K562 (cell line): ENCODE data around the gene SAP130. TPM values are rescaled to one million over a fixed set of nuclear protein-coding genes. Genes with fewer than 3 reads are reported as not detected.

Experiments used
- ATAC-seq: fragments of 200-7000 bp; cut with Tn5 transposase; 3 replicates; pipeline ENCODE4 v1.9.1; 2020; ENCODE audit warnings: moderate library complexity
- BruUV-seq: library from RNA; stranded (reverse); fragments of 400-500 nt; replicated peaks from 2 replicates; lab custom pipeline; 2021; lab: Mats Ljungman, UMichigan
- CTCF ChIA-PET: fragments of 300-600 bp; formaldehyde crosslinking; extraction: SDS; loops from one replicate; lab custom pipeline; 2021; ENCODE audit warnings: low intra/inter-chr PET ratio; lab: Yijun Ruan, JAX
- POLR2A ChIA-PET: fragments of 300-600, 350-650 bp; sonication (Branson Sonifier 250); formaldehyde crosslinking; extraction: SDS; loops from one replicate; lab custom pipeline; 2021; ENCODE audit warnings: antibody characterized with exemption, inconsistent platforms; lab: Yijun Ruan, JAX
- DNase-seq, 4 experiments: peaks; one replicate each; pipeline versions ENCODE4 v3.0.0 to v3.0.0-alpha.2; 2011 to 2018; ENCODE audit warnings: low spot score in 3 of 4, mixed read lengths in 3 of 4; ENCODE audit errors: extremely low read depth in 1 of 4
- FAIRE-seq: peaks from 2 replicates; lab custom pipeline; 2011; peaks lifted over from hg19 to GRCh38; lab: Jason Lieb, UNC
- H2AFZ ChIP-seq: 2 replicates; pipeline ENCODE4 v1.6.0; 2011; ENCODE audit warnings: low read depth, low read length, control low read depth, inconsistent platforms
- H3K27ac ChIP-seq: fragments of 200-600 bp; 3 replicates; pipeline ENCODE4 v1.8.0; 2011; ENCODE audit warnings: low read depth, mild to moderate bottlenecking, control low read depth, inconsistent platforms, low read length, moderate library complexity, mixed read lengths; ENCODE audit errors: extremely low read depth
- H3K27me3 ChIP-seq, 2 experiments: fragments of 300-600 bp in 1 of 2; 2 replicates in 1 of 2; 3 replicates in 1 of 2; pipeline versions ENCODE4 v1.6.0 to v1.8.0; 2011; ENCODE audit warnings: inconsistent platforms in 2 of 2, low read length in 2 of 2, mild to moderate bottlenecking in 1 of 2, mixed read lengths in 1 of 2, moderate library complexity in 1 of 2; ENCODE audit not compliant: control insufficient read depth in 2 of 2, insufficient read depth in 2 of 2
- H3K36me3 ChIP-seq: fragments of 300-600 bp; 3 replicates; pipeline ENCODE4 v1.8.0; 2011; ENCODE audit warnings: mild to moderate bottlenecking, low read length, inconsistent platforms; ENCODE audit not compliant: control insufficient read depth, insufficient read depth
- H3K4me1 ChIP-seq, 2 experiments: fragments of 200-600 bp in 1 of 2; replicated peaks in 1 of 2; 2 replicates in 1 of 2; 3 replicates in 1 of 2; pipeline versions ENCODE4 v1.5.1 to v1.8.0; 2011; ENCODE audit warnings: inconsistent platforms in 2 of 2, low read length in 2 of 2, mild to moderate bottlenecking in 1 of 2, mixed read lengths in 1 of 2, moderate library complexity in 1 of 2; ENCODE audit not compliant: control insufficient read depth in 2 of 2, insufficient read depth in 2 of 2
- H3K4me2 ChIP-seq: 2 replicates; pipeline ENCODE4 v1.6.1; 2011; ENCODE audit warnings: low read length, control low read depth, inconsistent platforms, mixed read lengths; ENCODE audit not compliant: insufficient read depth
- H3K4me3 ChIP-seq: fragments of 200-600 bp; sonication (generic), shearing (Covaris generic); 2 replicates; pipeline ENCODE4 v1.5.1; 2016; ENCODE audit warnings: control low read depth, inconsistent platforms
- H3K79me2 ChIP-seq: fragments of 200-600 bp; 3 replicates; pipeline ENCODE4 v1.8.0; 2011; ENCODE audit warnings: low read length, inconsistent platforms; ENCODE audit not compliant: control insufficient read depth, insufficient read depth
- H3K9ac ChIP-seq, 2 experiments: 2 replicates each; pipeline versions ENCODE4 v1.6.0 to v1.6.1; 2011; ENCODE audit warnings: low read depth in 2 of 2, low read length in 2 of 2, control low read depth in 1 of 2, inconsistent platforms in 1 of 2, mild to moderate bottlenecking in 1 of 2, mixed read lengths in 1 of 2; ENCODE audit not compliant: insufficient read depth in 1 of 2
- H3K9me1 ChIP-seq: one replicate; pipeline ENCODE4 v1.6.0; 2011; ENCODE audit warnings: inconsistent platforms, mild to moderate bottlenecking, low read length, moderate library complexity; ENCODE audit not compliant: control insufficient read depth, insufficient read depth
- H3K9me3 ChIP-seq: replicated peaks from 2 replicates; pipeline ENCODE4 v1.5.1; 2011; ENCODE audit warnings: low read depth, low read length, inconsistent platforms; ENCODE audit not compliant: control insufficient read depth, insufficient read depth
- H4K20me1 ChIP-seq: replicated peaks from 2 replicates; pipeline ENCODE4 v1.6.1; 2011; ENCODE audit warnings: low read length, inconsistent platforms, mixed read lengths; ENCODE audit not compliant: control insufficient read depth, insufficient read depth
- ATF6 ChIP-seq: sonication (generic); formaldehyde crosslinking; IDR thresholded peaks from 2 replicates; pipeline ENCODE4 v1.4.0; 2020; ENCODE audit warnings: mild to moderate bottlenecking, missing genetic modification reagents
- CAMTA2 ChIP-seq: fragments of 250-450 bp; sonication (Bioruptor Pico); conservative IDR thresholded peaks from 2 replicates; pipeline ENCODE4 v1.5.1; 2022
- GABPB2 ChIP-seq: fragments of 250-450 bp; sonication (Bioruptor Pico); conservative IDR thresholded peaks from 2 replicates; pipeline ENCODE4 v1.5.1; 2021; ENCODE audit warnings: mild to moderate bottlenecking
- HDAC2 ChIP-seq: fragments of 450-650 bp; IDR thresholded peaks from 2 replicates; pipeline ENCODE4 v1.6.1; 2016; ENCODE audit warnings: mild to moderate bottlenecking
- MECOM ChIP-seq: fragments of 250-450 bp; sonication (Bioruptor Pico); IDR thresholded peaks from 2 replicates; pipeline ENCODE4 v1.8.0; 2022; ENCODE audit warnings: inconsistent platforms
- NELFE ChIP-seq: IDR thresholded peaks from 2 replicates; pipeline ENCODE4 v1.6.1; 2011; ENCODE audit warnings: mild to moderate bottlenecking; ENCODE audit not compliant: insufficient read depth, insufficient read length
- NFXL1 ChIP-seq: fragments of 450-650 bp; formaldehyde crosslinking; IDR thresholded peaks from 2 replicates; pipeline ENCODE4 v1.4.0; 2021; ENCODE audit warnings: mild to moderate bottlenecking
- POLR2A ChIP-seq: fragments of 450-650 bp; conservative IDR thresholded peaks from 2 replicates; pipeline ENCODE4 v1.6.1; 2016
- TFAM ChIP-seq: fragments of 250-450 bp; sonication (Bioruptor Pico); conservative IDR thresholded peaks from 2 replicates; pipeline ENCODE4 v1.5.0; 2021; ENCODE audit warnings: mild to moderate bottlenecking, moderate library complexity
- YY1 ChIP-seq, 3 experiments: IDR thresholded peaks; 2 replicates each; pipeline ENCODE4 v1.6.1; 2011; ENCODE audit warnings: low read length in 2 of 3, mild to moderate bottlenecking in 2 of 3, moderate library complexity in 2 of 3, borderline replicate concordance in 1 of 3, control low read depth in 1 of 3, low read depth in 1 of 3; ENCODE audit not compliant: insufficient read depth in 3 of 3, insufficient replicate concordance in 2 of 3, control insufficient read depth in 1 of 3, insufficient read length in 1 of 3; ENCODE audit errors: extremely low read depth in 1 of 3
- ZEB2 ChIP-seq: fragments of 450-650 bp; IDR thresholded peaks from 2 replicates; pipeline ENCODE4 v1.6.1; 2016
- ZNF217 ChIP-seq: sonication (generic); formaldehyde crosslinking; IDR thresholded peaks from 2 replicates; pipeline ENCODE4 v1.8.0; 2022; ENCODE audit warnings: mild to moderate bottlenecking, missing genetic modification reagents
- ZNF277 ChIP-seq: fragments of 250-450 bp; sonication (Bioruptor Pico); IDR thresholded peaks from 2 replicates; pipeline ENCODE4 v1.8.0; 2022; ENCODE audit warnings: inconsistent platforms, mild to moderate bottlenecking, moderate library complexity, borderline replicate concordance
- ZNF408 ChIP-seq: fragments of 250-450 bp; sonication (Bioruptor Pico); IDR thresholded peaks from 2 replicates; pipeline ENCODE4 v1.4.0; 2020; ENCODE audit warnings: low read depth, mild to moderate bottlenecking, moderate library complexity
- ZSCAN29 ChIP-seq: fragments of 450-650 bp; IDR thresholded peaks from 2 replicates; pipeline ENCODE4 v1.6.1; 2017
- WGBS: fragments of 100-300 bp; shearing (Covaris generic); methylation state at CpG from one replicate; pipeline ENCODE4 v1.1.6; 2016; ENCODE audit warnings: low coverage, mixed read lengths; ENCODE audit not compliant: insufficient coverage; ENCODE audit errors: missing lambda C conversion rate; 5-methylcytosine and 5-hydroxymethylcytosine counted together
- in situ Hi-C: fragments of 300-500 bp; cut with MboI; formaldehyde crosslinking; loops from 4 replicates; pipeline ENCODE4 v1.15.0; 2018; ENCODE audit warnings: inconsistent platforms, mixed read lengths
- intact Hi-C: fragments of 100-400 bp; cut with micrococcal nuclease; formaldehyde crosslinking; loops from 2 replicates; pipeline ENCODE4 v1.14.2; 2022
- polyA plus RNA-seq, 8 experiments: library from polyadenylated mRNA; depleted of rRNA in 4 of 8; stranded (reverse) in 5 of 8; unstranded in 3 of 8; fragments of >200 nt; fragmentation: Nextera tagmentation in 2 of 8; fragmentation: Illumina TruSeq in 1 of 8; extraction: Ambion mirVana in 2 of 8; extraction: Trizol in 1 of 8; gene quantifications; 2 replicates each; pipeline versions ENCODE4 v1.2.1 to v1.2.3, GENCODE V29; 2011 to 2014; ENCODE audit warnings: inconsistent platforms in 1 of 8, missing spikeins in 1 of 8
- total RNA-seq, 7 experiments: library from RNA; depleted of rRNA in 6 of 7; stranded (reverse); fragments of >200 nt in 6 of 7; fragmentation: Illumina TruSeq in 2 of 7; extraction: Trizol in 2 of 7; gene quantifications; 2 replicates each; pipeline versions ENCODE4 v1.2.1 to v1.2.3, GENCODE V29; 2011 to 2021; ENCODE audit warnings: low replicate concordance in 1 of 7
- TF ChIP-seq, protein P1 (sequence below): sonication (generic); formaldehyde crosslinking; IDR thresholded peaks from 2 replicates; pipeline ENCODE4 v1.8.0; 2022; ENCODE audit warnings: mild to moderate bottlenecking, missing genetic modification reagents
- TF ChIP-seq, protein P2 (sequence below): fragments of 450-650 bp; IDR thresholded peaks from 2 replicates; pipeline ENCODE4 v1.6.1; 2017; ENCODE audit warnings: antibody characterized with exemption

SAP130 gene
- total and polyA plus RNA-seq, 9 of the 15 experiments (the other 6 are each of a cell fraction or from before 2014, with no cell fraction given): 4.5 to 33.4 (median 7.4) TPM

DNA sequence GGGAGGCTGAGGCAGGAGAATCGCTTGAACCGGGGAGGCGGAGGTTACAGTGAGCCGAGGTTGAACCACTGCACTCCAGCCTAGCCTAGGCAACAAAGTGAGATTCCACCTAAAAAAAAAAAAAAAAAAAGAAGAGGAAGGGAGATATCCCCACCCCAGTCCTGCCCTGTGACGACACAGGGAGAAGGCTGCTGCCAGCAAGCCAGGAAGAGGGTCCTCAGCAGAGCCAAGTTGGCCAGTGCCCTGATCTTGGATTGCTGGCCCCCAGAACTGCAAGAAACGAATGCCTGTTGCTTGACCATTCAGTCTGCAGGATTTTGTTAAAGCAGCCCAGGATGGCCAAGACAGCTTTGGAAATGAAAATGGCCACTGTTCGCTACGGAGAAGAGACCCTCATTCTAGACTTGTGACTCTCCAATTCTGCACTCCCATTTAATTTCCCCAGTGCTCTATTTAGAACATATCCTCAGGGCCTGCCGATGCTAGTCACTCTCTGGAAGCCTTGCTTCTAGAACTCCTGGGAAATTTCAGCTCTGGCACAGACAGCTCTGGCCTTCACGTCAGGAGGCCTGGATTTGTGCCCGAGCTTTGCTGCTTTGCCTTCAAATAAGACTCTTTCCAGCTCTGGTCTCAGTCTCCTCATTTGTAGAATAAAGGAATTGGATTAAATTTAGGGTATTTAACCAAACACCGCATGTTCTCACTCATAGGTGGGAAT, 126.4 kb downstream of the SAP130 start:
- WGBS: 64% methylated on average over 12 of the region's 12 CpGs
- ChIA-PET POLR2A (interaction anchor here (0.6 to 1.2 kb wide), 2 partner anchors 14 to 43 kb away, joined by 3 to 4 read pairs; partner anchors contain the start of gene POLR2D), CTCF (no interaction called here)
- no peak for TF ChIP-seq YY1 (IDR thresholded peaks at IDR 0.05; ENCODE audit: borderline replicate concordance in 1 of 3, control insufficient read depth in 1 of 3, extremely low read depth in 1 of 3, insufficient read depth in 3 of 3, insufficient read length in 1 of 3, insufficient replicate concordance in 2 of 3, low read depth in 1 of 3, low read length in 2 of 3)
- TF ChIP-seq GABPB2: no peak
- TF ChIP-seq NFXL1 (CRISPR knock-in tag): no peak
- TF ChIP-seq, protein P1, sequence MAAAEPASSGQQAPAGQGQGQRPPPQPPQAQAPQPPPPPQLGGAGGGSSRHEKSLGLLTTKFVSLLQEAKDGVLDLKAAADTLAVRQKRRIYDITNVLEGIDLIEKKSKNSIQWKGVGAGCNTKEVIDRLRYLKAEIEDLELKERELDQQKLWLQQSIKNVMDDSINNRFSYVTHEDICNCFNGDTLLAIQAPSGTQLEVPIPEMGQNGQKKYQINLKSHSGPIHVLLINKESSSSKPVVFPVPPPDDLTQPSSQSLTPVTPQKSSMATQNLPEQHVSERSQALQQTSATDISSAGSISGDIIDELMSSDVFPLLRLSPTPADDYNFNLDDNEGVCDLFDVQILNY (CRISPR knock-in tag): no peak
- TF ChIP-seq, protein P2, sequence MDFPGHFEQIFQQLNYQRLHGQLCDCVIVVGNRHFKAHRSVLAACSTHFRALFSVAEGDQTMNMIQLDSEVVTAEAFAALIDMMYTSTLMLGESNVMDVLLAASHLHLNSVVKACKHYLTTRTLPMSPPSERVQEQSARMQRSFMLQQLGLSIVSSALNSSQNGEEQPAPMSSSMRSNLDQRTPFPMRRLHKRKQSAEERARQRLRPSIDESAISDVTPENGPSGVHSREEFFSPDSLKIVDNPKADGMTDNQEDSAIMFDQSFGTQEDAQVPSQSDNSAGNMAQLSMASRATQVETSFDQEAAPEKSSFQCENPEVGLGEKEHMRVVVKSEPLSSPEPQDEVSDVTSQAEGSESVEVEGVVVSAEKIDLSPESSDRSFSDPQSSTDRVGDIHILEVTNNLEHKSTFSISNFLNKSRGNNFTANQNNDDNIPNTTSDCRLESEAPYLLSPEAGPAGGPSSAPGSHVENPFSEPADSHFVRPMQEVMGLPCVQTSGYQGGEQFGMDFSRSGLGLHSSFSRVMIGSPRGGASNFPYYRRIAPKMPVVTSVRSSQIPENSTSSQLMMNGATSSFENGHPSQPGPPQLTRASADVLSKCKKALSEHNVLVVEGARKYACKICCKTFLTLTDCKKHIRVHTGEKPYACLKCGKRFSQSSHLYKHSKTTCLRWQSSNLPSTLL: no peak
- TF ChIP-seq MECOM (CRISPR knock-in tag): no peak
- no peak for TF ChIP-seq POLR2A
- no peak for TF ChIP-seq CAMTA2
- TF ChIP-seq ZNF217: no peak
- no peak for TF ChIP-seq ZSCAN29
- TF ChIP-seq HDAC2: no peak
- no peak for TF ChIP-seq ATF6 (CRISPR knock-in tag)
- no peak for TF ChIP-seq ZNF277
- no peak for TF ChIP-seq NELFE
- no peak for TF ChIP-seq TFAM (CRISPR knock-in tag)
- no peak for TF ChIP-seq ZEB2
- no peak for TF ChIP-seq ZNF408 (CRISPR knock-in tag)

More for the DNA sequence above, 126.4 kb downstream of the SAP130 start:
- H3K9ac ChIP-seq: no peak overlapping the region
- no peak overlapping the region for H3K4me3 ChIP-seq
- ATAC-seq: no peak
- no peaks in the 10 kb centered on the region for H3K9me3 ChIP-seq
- H3K27me3 ChIP-seq: peaks cover 0 to 20% of the 10 kb centered on the region in 2 experiments; a peak in 3 of 5 replicates
- in situ Hi-C loops: no loop called here
- no peak for DNase-seq
- no peak overlapping the region for H2AFZ ChIP-seq
- intact Hi-C loops: no loop called here
- H3K4me2 ChIP-seq: no peak overlapping the region
- no peaks in the 10 kb centered on the region for H3K36me3 ChIP-seq
- no TSS peak for BruUV-seq
- no peaks in the 10 kb centered on the region; the same call in 1 of the 2 replicates for H4K20me1 ChIP-seq
- no peaks in the 10 kb centered on the region for H3K79me2 ChIP-seq
- H3K4me1 ChIP-seq: peaks cover 6 to 10% of the 10 kb centered on the region in 2 experiments; a peak in 4 of 5 replicates
- H3K9me1 ChIP-seq: no peaks in the 10 kb centered on the region
- no peak for FAIRE-seq
- H3K27ac ChIP-seq: no peak overlapping the region
